ENCODE data around the gene SMIM29.
"Not testable (repeated sequence)": the region's sequence is repeated elsewhere in the genome, so short reads cannot be mapped to it uniquely, and the experiment has no call there.

SMIM29 gene

DNA sequence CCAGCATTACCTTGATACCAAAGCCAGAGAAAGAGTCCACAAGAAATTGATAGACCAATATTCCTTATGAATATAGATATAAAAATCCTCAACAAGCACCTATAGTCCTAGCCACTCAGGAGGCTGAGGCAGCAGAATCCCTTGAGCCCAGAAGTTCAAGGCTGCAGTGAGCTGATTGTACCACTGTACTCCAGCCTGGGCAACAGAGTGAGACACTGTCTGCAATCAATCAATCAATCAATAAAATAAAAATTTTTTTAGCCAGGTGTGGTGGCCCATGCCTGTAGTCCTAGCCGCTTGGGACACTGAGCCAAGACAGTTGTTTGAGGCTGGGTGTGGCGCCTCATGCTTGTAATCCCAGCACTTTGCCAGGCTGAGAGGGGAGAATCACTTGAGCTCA is 18.9 kb upstream of the SMIM29 start:
- DNase-seq, result no peak

DNA sequence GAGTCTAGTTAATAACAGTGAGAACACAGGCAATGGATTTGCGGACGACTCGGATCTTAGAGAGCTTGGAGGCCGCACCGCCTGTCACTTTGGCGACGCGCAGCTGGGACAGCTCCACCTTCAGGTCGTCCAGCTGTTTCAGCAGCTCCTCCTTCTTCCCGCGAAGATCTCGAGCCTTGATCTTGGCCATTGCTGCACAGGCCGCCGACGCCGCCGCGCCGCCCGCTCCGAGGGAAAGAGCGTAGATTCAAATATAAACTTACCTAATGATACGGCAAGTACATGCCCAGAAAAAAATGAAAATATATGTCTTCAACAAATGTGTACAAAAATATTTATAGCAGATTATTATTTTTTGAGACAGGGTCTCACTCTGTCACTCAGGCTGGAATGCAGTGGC is 14.7 kb upstream of the SMIM29 start:
- DNase-seq, result not testable (repeated sequence)

DNA sequence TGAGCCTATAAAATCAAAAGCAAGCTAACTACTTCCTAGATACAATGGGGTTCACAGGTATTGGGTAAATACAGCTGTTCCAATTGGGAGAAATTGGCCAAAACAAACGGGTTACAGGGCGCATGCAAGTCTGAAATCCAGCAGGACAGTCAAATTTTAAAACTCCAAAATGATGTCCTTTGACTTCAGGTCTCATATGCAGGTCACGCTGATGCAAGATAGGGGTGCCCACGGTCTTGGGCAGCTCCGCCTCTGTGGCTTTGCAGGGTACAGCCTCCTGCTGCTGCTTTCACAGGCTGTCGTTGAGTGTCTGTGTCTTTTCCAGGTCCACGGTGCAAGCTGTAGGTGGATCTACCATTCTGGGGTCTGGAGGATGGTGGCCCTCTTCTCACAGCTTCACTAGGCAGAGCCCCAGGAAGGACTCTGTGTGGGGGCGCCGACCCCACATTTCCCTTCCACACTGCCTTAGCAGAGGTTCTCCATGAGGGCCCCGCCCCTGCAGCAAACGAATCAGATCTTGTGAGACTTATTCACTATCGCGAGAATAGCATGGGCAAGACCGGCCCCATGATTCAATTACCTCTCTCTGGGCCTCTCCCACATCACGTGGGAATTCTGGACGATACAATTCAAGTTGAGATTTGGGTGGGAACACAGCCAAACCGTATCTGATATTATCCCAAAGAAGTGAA is 11.9 kb upstream of the SMIM29 start:
- DNase-seq, result no peak

DNA sequence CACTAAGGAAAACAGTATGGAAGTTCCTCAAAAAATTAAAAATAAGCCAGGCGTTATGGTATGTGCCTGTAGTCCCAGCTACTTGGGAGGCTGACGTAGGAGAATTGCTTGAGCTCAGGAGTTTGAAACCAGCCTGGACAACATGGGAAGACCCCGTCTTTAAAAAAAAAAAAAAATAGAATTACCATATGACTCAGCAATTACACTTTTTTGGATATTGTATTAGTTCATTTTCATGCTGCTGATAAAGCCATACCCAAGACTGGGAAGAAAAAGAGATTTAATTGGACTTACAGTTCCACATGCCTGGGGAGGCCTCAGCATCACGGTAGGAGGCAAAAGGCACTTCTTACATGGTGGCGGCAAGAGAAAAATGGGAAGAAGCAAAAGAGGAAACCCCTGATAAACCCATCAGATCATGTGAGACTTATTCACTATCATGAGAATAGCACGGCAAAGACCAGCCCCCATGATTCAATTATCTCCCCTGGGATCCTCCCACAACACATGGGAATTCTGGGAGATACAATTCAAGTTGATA is 10.8 kb upstream of the SMIM29 start:
- DNase-seq, result no peak

DNA sequence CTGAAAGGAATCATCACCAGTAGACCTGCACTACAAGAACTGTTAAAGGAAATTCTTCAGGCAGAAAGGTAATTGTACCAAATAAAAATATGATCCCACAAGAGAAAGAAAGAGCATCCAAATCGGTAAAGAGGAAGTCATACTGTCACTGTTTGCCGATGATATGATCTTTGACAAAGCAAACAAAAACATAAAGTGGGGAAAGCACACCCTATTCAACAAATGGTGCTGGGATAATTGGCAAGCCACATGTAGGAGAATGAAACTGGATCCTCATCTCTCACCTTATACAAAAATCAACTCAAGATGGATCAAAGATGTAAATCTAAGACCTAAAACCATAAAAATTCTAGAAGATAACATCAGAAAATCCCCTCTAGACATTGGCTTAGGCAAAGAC is 3.6 kb upstream of the SMIM29 start:
- not testable (repeated sequence) for DNase-seq

DNA sequence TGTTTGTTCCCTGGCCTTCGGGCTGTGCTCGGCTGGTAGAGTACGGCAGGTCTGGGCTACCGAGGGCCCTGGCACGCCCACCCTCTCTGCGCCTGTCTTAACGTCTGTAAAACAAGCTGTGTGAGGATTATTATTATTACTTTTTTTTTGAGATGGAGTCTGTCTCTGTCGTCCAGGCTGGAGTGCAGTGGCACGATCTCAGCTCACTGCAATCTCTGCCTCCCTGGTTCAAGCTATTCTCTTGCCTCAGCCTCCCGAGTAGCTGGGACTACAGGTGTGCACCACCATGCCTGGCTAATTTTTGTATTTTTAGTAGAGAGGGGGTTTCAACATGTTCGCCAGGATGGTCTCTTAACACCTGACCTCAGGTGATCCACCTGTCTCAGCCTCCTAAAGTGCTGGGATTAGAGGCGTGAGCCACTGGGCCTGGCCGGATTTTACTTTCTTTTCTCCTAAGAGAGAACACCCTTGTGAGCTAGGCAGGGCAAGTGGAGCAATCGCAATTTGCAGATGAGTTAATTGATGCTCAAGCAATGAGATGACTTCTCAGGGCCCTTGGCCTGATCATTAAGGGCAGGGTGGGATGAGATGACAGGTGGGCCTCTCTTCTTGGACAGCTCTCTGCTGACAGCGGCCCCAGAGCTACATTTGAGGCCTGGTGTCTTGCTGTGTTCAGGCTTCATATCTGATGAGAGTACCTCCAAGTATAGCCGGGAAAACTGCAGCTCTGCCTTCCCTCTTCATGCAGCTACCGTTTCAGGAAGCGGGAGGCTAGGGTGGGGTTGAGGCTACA is 859 bp upstream of the SMIM29 start:
- no peak for DNase-seq

DNA sequence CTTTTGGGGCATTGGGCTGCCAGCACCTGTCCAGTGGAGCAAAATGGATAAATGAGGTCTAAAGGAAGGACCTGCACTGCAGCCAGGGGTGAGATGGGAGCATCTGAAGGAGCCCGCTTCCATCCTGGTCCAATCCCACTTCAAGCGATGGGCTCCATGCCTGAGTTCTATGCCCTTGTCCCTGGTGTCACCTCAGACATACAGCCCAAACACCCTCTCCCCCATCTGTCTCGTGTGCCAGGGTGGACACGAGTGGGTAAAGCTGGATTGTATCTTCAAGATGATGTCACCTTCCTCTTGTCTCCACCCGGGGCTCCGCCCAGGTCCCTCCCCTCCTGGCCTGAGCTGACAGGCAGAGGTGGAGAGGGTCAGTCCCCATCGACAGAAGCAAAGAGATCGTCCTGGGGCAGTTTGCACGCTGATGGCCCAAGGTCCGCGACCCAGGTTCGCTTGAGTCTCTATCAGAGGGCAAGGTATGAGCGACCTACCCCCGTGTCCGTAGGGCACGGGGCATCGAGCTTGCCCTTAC is 544 bp downstream of the SMIM29 start:
- peak; percentile 56 for DNase-seq

DNA sequence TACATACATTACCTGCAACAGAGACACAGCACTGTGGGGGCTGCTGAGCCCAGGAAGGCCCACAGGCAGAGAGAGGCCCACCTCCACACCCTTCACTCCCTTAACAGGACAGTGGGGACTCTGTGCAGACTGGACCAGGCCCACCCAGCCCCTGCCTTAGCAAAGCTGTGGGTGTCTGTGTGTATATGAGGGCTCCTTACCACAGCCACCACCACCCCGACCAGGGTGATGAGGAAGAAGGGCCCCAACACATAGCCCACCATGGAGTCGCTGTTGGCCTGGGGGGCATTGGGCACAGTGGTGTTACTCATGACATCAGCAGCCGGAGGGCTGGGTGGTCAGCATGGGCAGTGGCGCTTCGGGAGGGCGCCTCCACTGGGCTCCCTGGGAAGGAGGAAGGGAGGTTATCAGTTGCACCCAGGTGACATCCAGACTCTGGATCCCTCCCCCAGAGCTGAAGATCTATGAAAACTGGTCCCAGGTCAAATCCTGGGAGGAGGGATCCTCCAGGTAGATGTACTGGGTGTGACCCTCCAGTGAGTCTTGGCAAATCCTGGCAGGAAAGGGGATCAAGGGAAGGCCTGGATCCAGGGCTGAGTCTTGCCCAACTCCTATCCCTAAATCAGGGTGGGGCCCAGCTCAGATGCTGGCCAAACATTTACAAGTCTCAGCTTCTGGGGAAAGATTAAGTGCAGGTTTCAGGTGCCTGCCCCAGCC is 1.2 kb downstream of the SMIM29 start:
- no peak for DNase-seq

DNA sequence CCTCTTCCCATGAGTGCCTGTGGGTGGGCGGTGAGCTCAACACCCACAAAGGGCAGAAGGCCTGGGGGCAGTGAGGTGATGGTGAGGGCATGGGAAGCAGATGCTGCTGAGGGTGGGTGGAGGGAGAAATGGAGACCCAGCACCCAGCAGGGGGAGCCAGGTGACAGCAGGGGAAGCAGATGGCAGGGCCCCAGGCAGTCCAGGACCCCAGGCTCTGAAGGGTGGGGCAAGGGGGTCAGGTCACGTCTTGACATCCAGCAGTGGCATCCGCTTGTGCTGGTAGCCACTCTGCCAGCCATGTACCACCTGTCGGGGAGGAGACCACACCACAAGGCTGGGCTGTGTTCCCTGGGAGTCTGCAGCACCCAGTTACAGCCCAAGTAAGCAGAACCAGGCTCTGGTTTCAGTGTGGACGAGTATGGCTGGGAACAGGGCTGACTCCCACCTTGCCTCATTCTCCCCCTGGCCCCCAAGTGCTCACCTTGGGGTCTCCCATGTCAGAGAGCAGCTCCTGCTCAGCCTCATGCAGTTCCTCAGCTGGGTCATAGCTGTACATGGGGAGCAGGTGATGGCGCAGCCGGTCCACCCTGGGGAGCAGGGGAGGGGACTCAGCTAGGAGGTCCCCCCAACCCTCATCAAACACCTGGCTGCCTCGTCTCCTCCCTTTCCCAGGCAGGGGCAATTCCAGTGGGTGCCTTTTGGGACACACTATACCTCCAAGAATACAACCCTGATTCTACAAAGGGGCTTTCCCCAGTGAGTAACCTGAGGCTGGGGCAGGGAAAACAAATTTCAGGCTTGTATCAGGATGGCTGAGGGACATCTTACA is 2.0 kb downstream of the SMIM29 start:
- DNase-seq, result peak; percentile 61

DNA sequence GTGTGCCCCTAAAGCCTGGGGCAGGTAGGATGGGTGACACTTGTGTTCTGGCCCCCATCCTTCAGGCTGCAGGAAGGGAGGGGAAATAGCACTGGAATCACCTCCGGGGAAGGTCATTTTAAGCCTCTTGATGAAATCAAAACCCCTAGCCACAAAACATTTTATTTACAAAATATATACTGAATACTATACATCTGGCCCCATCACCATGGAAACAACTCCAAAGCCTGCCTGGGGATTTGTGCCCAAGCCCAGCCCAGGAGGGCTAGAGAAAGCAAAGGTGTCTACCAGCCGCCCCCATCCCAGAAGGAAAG is 2.6 kb downstream of the SMIM29 start:
- no peak for DNase-seq

DNA sequence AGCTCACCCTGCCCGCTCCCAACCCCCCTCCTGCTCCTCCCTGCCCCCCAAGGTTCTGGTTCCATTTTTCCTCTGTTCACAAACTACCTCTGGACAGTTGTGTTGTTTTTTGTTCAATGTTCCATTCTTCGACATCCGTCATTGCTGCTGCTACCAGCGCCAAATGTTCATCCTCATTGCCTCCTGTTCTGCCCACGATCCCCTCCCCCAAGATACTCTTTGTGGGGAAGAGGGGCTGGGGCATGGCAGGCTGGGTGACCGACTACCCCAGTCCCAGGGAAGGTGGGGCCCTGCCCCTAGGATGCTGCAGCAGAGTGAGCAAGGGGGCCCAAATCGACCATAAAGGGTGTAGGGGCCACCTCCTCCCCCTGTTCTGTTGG is 3.1 kb downstream of the SMIM29 start:
- DNase-seq, result not testable (repeated sequence)

DNA sequence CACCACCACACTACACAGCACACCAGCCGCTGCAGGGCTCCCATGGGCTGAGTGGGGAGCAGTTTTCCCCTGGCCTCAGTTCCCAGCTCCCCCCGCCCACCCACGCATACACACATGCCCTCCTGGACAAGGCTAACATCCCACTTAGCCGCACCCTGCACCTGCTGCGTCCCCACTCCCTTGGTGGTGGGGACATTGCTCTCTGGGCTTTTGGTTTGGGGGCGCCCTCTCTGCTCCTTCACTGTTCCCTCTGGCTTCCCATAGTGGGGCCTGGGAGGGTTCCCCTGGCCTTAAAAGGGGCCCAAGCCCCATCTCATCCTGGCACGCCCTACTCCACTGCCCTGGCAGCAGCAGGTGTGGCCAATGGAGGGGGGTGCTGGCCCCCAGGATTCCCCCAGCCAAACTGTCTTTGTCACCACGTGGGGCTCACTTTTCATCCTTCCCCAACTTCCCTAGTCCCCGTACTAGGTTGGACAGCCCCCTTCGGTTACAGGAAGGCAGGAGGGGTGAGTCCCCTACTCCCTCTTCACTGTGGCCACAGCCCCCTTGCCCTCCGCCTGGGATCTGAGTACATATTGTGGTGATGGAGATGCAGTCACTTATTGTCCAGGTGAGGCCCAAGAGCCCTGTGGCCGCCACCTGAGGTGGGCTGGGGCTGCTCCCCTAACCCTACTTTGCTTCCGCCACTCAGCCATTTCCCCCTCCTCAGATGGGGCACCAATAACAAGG is 3.6 kb downstream of the SMIM29 start:
- not testable (repeated sequence) for DNase-seq

DNA sequence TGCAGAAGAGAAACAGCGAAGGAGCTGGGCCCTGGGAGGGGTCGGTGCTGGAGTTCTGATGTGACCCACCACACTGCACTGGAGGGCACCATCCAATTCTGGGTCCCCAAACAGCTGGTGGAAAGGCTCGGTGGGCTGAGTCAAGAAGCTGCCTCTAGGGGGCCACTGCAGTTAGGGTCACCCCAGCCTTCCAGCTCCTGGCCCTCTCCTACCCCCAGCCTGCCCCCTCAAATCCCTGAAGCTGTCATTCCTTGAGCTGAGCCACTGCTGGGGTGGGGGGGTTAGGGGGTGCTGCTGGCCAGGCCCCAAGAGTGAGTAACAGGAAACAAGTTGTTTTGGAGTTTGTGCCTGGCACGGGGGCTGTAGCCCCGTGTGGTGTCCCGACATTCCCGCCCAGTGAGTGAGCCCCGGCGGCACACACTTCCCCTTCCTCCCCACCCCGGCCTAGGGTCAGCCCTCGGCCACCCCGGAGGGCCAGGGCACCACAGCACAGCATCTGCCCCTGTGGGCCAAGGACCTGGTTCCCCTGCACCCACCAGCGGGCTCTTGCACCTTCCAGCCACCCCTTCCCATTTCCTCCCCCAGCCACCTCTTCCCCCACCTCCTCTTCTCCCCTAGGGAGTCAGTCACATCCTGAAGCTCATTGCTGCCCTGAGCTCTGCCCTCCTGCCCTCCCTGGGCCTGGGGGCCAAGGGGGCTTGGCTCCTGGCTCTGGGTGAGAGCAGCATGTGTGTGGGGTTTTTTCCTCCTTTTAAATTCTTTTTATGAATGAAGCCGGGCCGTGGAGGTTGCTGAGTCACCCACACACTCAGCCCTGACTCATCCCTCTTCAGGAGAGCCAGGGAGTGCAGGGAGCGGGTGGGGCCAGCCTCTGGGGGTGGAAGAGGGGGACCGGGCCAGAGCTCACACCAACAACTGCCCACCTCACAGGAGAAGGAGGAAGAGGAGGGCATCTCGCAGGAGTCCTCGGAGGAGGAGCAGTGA is 4.6 kb downstream of the SMIM29 start:
- peak; percentile 18 for DNase-seq

DNA sequence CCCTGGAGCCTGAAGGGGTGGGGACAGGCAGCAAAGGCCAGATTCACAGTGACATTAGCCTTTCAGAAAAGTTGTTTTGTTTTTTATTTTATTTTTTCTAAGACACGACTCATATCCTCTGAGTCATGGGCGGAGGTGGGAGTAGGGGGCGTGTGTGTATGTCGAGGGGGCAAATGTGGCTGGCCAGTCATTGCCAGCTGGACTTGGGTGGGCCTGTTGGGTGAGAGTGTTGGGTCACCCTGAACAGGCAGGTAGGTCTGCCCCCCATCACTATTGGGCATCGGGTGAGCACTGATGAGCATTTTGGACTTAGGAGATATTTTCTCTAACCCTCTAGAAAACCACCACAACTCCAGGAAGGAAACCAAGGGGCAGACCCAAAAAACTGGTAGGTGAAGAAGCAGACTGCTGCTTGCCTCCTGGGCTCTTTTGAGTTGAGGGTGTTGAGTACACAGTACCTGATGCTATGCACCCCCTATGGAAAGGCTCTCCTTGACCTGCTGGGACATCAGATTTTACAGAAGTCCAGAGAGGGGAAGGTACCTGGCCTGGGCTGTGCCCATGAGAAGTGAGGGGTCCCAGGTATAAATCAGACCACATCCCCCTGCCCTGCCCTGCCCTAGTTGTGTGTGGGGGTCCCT is 5.6 kb downstream of the SMIM29 start:
- DNase-seq, result no peak

DNA sequence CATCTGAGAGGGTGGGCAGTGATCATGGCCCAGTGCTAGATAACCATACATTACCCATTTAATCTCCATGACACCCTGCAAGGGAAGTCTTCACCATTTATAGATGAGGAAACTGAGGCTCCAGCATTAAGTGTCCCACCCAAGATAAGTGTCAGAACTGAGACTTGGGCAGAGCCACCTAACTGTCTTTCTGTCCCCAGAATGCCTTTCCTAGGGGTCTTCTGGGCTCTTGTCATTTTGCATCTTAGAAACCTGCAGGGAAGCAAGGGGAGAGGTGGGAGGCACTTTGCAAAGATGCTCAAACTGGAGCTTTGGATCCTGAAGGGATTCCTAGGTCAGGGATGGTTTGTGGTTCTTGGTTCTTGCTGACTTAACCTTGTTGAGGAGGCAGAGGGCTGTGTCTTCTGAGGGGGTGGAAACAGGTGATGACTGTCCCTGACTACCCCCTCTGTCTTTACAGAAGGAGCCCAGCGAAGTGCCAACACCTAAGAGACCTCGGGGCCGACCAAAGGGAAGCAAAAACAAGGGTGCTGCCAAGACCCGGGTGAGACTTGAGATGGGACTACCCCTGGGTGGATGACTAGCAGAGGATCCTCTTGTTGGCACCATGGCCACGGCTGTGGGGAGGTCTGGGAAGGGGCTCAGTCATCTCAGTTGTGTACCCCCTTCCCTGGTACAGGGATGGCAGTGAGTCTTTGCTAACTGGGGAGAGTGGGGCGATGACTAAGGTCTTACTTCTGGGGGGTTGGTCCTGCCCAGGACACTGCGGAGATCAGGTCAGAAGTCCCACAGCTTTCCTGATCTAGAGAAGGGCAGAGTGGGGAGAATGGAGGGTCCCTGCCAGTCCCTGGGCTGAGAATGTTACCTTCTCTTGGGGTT is 6.3 kb downstream of the SMIM29 start:
- no peak for DNase-seq

DNA sequence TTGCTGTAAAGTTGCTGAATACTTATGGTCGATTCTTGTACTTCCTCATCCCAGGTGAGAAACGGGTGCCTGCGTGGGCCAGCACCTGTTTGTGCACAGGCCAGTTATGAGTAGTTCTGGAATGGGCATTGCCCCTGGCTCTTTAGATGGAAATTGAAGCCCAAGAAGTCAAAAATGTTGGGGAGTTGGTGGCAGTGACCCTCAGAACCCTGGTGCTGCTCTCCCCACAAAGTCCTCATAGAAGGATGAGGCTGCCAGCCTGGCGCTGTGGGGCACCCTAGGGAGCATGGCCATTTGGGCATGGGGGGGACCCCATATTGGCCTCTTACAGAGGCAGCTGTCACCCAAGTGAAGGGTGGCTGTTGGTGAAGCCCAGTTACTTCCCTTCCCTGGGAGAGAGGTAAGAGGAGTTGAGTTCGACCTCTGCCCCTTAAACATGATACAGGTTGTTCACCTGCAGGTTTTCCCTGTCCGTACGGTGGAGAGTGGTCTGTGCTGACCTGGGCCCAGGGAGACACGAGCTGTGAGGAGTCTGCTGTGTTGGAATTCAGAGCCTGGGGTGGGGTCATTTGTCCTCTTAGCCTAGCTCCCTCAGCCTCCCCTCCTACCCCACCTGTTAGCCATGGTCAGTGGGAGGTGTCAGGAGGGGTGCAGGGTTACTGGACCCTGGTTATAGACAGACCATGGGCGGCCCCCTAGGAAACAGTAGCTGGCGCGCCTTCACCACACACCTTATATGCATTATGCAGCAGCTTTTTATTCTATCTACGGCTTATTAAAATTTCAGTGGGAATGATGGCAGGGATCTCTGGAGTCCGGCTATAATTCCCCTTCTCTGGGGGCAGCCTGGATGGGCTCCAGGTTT is 7.2 kb downstream of the SMIM29 start:
- no peak for DNase-seq

DNA sequence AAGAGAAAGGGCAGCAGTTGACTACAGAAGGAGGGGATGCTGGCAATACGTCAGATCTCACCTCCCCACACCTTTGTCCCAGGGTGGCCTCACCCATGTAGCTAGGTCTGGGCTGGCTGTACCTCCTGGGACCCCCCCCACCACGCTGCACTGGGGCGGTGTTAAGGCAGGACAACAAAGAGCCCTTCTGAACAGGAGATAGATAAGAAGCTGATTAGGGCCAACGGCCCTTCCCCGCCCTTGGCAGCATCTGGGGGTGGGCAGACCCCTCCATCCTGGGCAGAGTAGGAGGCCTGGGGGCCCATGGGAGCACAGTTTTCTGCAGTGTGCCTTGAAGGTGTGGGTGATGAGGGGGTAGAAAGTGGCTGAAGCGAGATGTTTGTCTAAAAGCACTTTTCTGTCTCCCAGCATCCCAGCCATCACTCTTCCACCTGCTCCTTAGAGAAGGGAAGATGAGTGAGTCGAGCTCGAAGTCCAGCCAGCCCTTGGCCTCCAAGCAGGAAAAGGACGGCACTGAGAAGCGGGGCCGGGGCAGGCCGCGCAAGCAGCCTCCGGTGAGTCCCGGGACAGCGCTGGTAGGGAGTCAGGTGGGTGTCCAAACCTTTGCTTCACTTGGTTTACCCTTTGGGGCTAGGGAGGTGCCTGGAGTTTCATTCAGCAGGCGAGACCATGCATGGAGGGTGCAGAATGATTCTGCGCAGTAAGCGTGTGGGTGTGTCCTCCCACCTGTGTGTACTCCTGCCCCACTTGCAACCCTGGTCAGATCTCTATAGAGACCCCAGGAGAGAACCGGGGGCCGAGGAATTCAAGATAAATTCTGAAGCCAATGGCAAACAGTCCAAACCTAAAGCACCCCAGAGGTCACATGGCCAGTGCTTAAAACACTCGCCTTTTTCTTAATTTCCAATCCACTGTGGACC is 8.2 kb downstream of the SMIM29 start:
- no peak for DNase-seq
